Activated CD8-positive, alpha-beta memory T cell treated with anti-CD3 and anti-CD28 coated beads, Interleukin-2, amount 50 U/mL, for 4 hours (primary cell): ENCODE measurements around the gene CDIP1.
A peak's percentile ranks its signal among the peaks of the same experiment; 100 is the strongest.
"Not testable (repeated sequence)": the region's sequence is repeated elsewhere in the genome, so short reads cannot be mapped to it uniquely, and the experiment has no call there.

Source experiments
- DNase-seq: peaks from one replicate; pipeline ENCODE4 v3.0.0-alpha.2; 2020

The CDIP1 gene

GRCh38 chr16:4538350-4539235 is at the start of gene CDIP1:
TSS of gene CDIP1 (minus strand) at chr16:4538773. CDS start at chr16:4514130, 24,643 bp downstream.
- DNase-seq: peak; percentile 98

- DNase-seq: no peak
Measured at GRCh38 chr16:4586291-4586690, 47.7 kb upstream of the CDIP1 start.

GRCh38 chr16:4583906-4584305 is 45.3 kb upstream of the CDIP1 start:
- no peak for DNase-seq

- no peak for DNase-seq
Measured at GRCh38 chr16:4580250-4580649, 41.7 kb upstream of the CDIP1 start.

GRCh38 chr16:4578961-4579530 is 40.5 kb upstream of the CDIP1 start:
- DNase-seq: no peak

- no peak for DNase-seq
Measured at GRCh38 chr16:4576008-4576407, 37.4 kb upstream of the CDIP1 start.

- DNase-seq: no peak
Measured at GRCh38 chr16:4574919-4575705, 36.5 kb upstream of the CDIP1 start.

GRCh38 chr16:4573926-4574325 is 35.4 kb upstream of the CDIP1 start:
- DNase-seq: not testable (repeated sequence)

- no peak for DNase-seq
Measured at GRCh38 chr16:4572715-4573114, 34.1 kb upstream of the CDIP1 start.

- DNase-seq: no peak
Measured at GRCh38 chr16:4570688-4571321, 32.2 kb upstream of the CDIP1 start.

GRCh38 chr16:4570086-4570485 is 31.5 kb upstream of the CDIP1 start:
- DNase-seq: no peak

GRCh38 chr16:4566144-4566543 is 27.6 kb upstream of the CDIP1 start:
- no peak for DNase-seq

- no peak for DNase-seq
Measured at GRCh38 chr16:4564661-4565267, 26.2 kb upstream of the CDIP1 start.

GRCh38 chr16:4561596-4561995 is 23.0 kb upstream of the CDIP1 start:
- no peak for DNase-seq

- no peak for DNase-seq
Measured at GRCh38 chr16:4557973-4558372, 19.4 kb upstream of the CDIP1 start.

GRCh38 chr16:4556580-4556979 is 18.0 kb upstream of the CDIP1 start:
- no peak for DNase-seq

GRCh38 chr16:4556112-4556511 is 17.5 kb upstream of the CDIP1 start, which contains the start of gene C16orf96:
TSS of gene C16orf96 (plus strand) at chr16:4556340. CDS start at chr16:4556490, 150 bp downstream.
- DNase-seq: no peak

- no peak for DNase-seq
Measured at GRCh38 chr16:4552541-4552940, 14.0 kb upstream of the CDIP1 start.

- DNase-seq: no peak
Measured at GRCh38 chr16:4550591-4550990, 12.0 kb upstream of the CDIP1 start.

- no peak for DNase-seq
Measured at GRCh38 chr16:4548124-4548523, 9.6 kb upstream of the CDIP1 start.

GRCh38 chr16:4544473-4544872 is 5.9 kb upstream of the CDIP1 start:
- DNase-seq: no peak

- DNase-seq: no peak
Measured at GRCh38 chr16:4539716-4540284, 1.2 kb upstream of the CDIP1 start.
